A549 (cell line): ENCODE results near the gene IPO11. TPM values are rescaled to one million over a fixed set of nuclear protein-coding genes. Genes with fewer than 3 reads are reported as not detected.
"Not testable (repeated sequence)": the region's sequence is repeated elsewhere in the genome, so short reads cannot be mapped to it uniquely, and the experiment has no call there.

ENCODE experiments used
- ATAC-seq, 2 experiments: fragments of 200-7000 bp in 1 of 2; fragments of >200 bp in 1 of 2; cut with Nextera tagmentation in 1 of 2; cut with Tn5 transposase in 1 of 2; 3 replicates each; pipeline versions ENCODE4 v1.8.0 to v1.9.1; 2018 to 2020; ENCODE audit warnings: mild to moderate bottlenecking in 1 of 2, moderate library complexity in 1 of 2
- CTCF ChIA-PET: fragments of 300-600 bp; sonication (Branson Sonifier 250); formaldehyde crosslinking; extraction: SDS; loops from one replicate; lab custom pipeline; 2021; ENCODE audit warnings: antibody characterized with exemption, inconsistent platforms; lab: Yijun Ruan, JAX
- POLR2A ChIA-PET: fragments of 350-600 bp; formaldehyde crosslinking; extraction: SDS; loops from one replicate; lab custom pipeline; 2021; ENCODE audit warnings: antibody characterized with exemption, inconsistent platforms; lab: Yijun Ruan, JAX
- DNase-seq, 2 experiments: peaks; one replicate each; pipeline versions ENCODE4 v3.0.0 to v3.0.0-alpha.2; 2011 to 2016; ENCODE audit warnings: low read depth in 1 of 2, low spot score in 1 of 2
- FAIRE-seq: peaks from 2 replicates; lab custom pipeline; 2011; peaks lifted over from hg19 to GRCh38; lab: Jason Lieb, UNC
- H3K27ac ChIP-seq, 2 experiments: fragments of >200 bp; sonication (Bioruptor Twin); formaldehyde crosslinking; 3 replicates each; pipeline ENCODE4 v1.5.1; 2016 to 2017
- H3K4me1 ChIP-seq: fragments of >200 bp; sonication (Bioruptor Twin); formaldehyde crosslinking; 3 replicates; pipeline ENCODE4 v1.6.1; 2016
- H3K4me2 ChIP-seq: fragments of >200 bp; sonication (Bioruptor Twin); formaldehyde crosslinking; 3 replicates; pipeline ENCODE4 v1.6.1; 2016
- H3K4me3 ChIP-seq: fragments of >200 bp; sonication (Bioruptor Twin); formaldehyde crosslinking; 3 replicates; pipeline ENCODE4 v1.5.1; 2016
- H3K9me3 ChIP-seq: fragments of >200 bp; sonication (Bioruptor Twin); formaldehyde crosslinking; 3 replicates; pipeline ENCODE4 v1.6.1; 2016
- CEBPB ChIP-seq, 2 experiments: fragments of >200 bp in 1 of 2; sonication (Bioruptor Twin) in 1 of 2; formaldehyde crosslinking in 1 of 2; IDR thresholded peaks; 2 replicates each; pipeline ENCODE4 v1.6.1; 2012 to 2016
- CTCF ChIP-seq: fragments of >200 bp; sonication (Bioruptor Twin); formaldehyde crosslinking; IDR thresholded peaks from 3 replicates; pipeline ENCODE4 v1.5.1; 2016
- E2F6 ChIP-seq: IDR thresholded peaks from 2 replicates; pipeline ENCODE4 v1.6.1; 2012; ENCODE audit warnings: low read depth, borderline replicate concordance
- EHMT2 ChIP-seq: fragments of 200-600 bp; sonication (generic); IDR thresholded peaks from 2 replicates; pipeline ENCODE4 v1.6.1; 2016; ENCODE audit warnings: antibody characterized with exemption, low read depth, mild to moderate bottlenecking, moderate library complexity
- ESRRA ChIP-seq: fragments of 150-350 bp; IDR thresholded peaks from 2 replicates; pipeline ENCODE4 v1.6.1; 2014; ENCODE audit warnings: mild to moderate bottlenecking, low read length, borderline replicate concordance
- HOXA7 ChIP-seq: fragments of 250-450 bp; sonication (Bioruptor Pico); IDR thresholded peaks from 2 replicates; pipeline ENCODE4 v1.5.0; 2020; ENCODE audit warnings: mild to moderate bottlenecking, moderate library complexity
- JUNB ChIP-seq: fragments of >200 bp; sonication (Bioruptor Twin); formaldehyde crosslinking; IDR thresholded peaks from 2 replicates; pipeline ENCODE4 v1.6.1; 2016
- KDM5A ChIP-seq: fragments of 200-600 bp; sonication (generic); IDR thresholded peaks from 2 replicates; pipeline ENCODE4 v1.6.1; 2016; ENCODE audit warnings: antibody characterized with exemption, mild to moderate bottlenecking
- MYC ChIP-seq: IDR thresholded peaks from 2 replicates; pipeline ENCODE4 v1.6.1; 2012; ENCODE audit warnings: mild to moderate bottlenecking, inconsistent platforms, low read length, improper control_type of control experiment, borderline replicate concordance
- RAD21 ChIP-seq, 2 experiments: fragments of >200 bp in 1 of 2; sonication (Bioruptor Twin) in 1 of 2; formaldehyde crosslinking in 1 of 2; IDR thresholded peaks in 1 of 2; conservative IDR thresholded peaks in 1 of 2; 2 replicates in 1 of 2; 3 replicates in 1 of 2; pipeline ENCODE4 v1.6.1; 2012 to 2018; ENCODE audit warnings: inconsistent platforms in 1 of 2
- RCOR1 ChIP-seq: fragments of 150-350 bp; IDR thresholded peaks from 2 replicates; pipeline ENCODE4 v1.6.1; 2014; ENCODE audit warnings: antibody characterized with exemption, low read length, low read depth
- RNF2 ChIP-seq: fragments of 200-600 bp; sonication (generic); IDR thresholded peaks from 2 replicates; pipeline ENCODE4 v1.6.1; 2016; ENCODE audit warnings: low read depth, mild to moderate bottlenecking, antibody characterized with exemption, moderate library complexity, borderline replicate concordance
- WGBS: methylation state at CpG from one replicate; pipeline ENCODE4 v1.1.6; 2017; ENCODE audit errors: missing lambda C conversion rate; 5-methylcytosine and 5-hydroxymethylcytosine counted together
- polyA plus RNA-seq, 4 experiments: library from polyadenylated mRNA; depleted of rRNA in 3 of 4; stranded (reverse); fragments of >200 nt; fragmentation: RNase III in 1 of 4; extraction: RNeasy Plus Mini Kit Qiagen cat#74134 plus additional on column Dnase treatment in 1 of 4; gene quantifications; 2 replicates in 3 of 4; 3 replicates in 1 of 4; pipeline ENCODE4 v1.2.3, GENCODE V29; 2011 to 2017

IPO11 gene
- polyA plus RNA-seq, 2 of the 4 experiments (the other 2 are of a cell fraction), result 20.7 to 33.0 TPM

- Histone ChIP-seq H3K4me3 (no peak overlapping the region), H3K9me3 (peaks cover 5% of the 10 kb centered on the region; the same call in 1 of the 3 replicates), H3K4me1 (no peaks in the 10 kb centered on the region), H3K4me2 (no peak overlapping the region), H3K27ac (no peak overlapping the region)
- CTCF ChIA-PET, result no interaction called here
- FAIRE-seq (no peak), DNase-seq (no peak), ATAC-seq (no peak)
- POLR2A ChIA-PET, result interaction anchor here (0.6 kb wide), 1 partner anchor 577 kb away, joined by 3 read pairs; no protein-coding TSS in a partner anchor
- WGBS, result 64% methylated on average over 11 of the region's 11 CpGs
- TF ChIP-seq RNF2 (no peak), RCOR1 (no peak), EHMT2 (no peak), JUNB (no peak)
Observed at GRCh38 chr5:62653864-62654575, 241.5 kb downstream of the IPO11 start.

GRCh38 chr5:62657772-62658171 lies 245.2 kb downstream of the IPO11 start:
- CTCF ChIA-PET, H3K4me1 ChIP-seq, H3K27ac ChIP-seq, H3K9me3 ChIP-seq, H3K4me2 ChIP-seq, ATAC-seq, POLR2A ChIA-PET, FAIRE-seq, H3K4me3 ChIP-seq, DNase-seq: not testable (repeated sequence)

GRCh38 chr5:62661126-62661525 lies 248.6 kb downstream of the IPO11 start:
- Histone ChIP-seq H3K4me1 (no peaks in the 10 kb centered on the region), H3K4me3 (no peak overlapping the region), H3K4me2 (no peak overlapping the region), H3K9me3 (no peaks in the 10 kb centered on the region), H3K27ac (no peak overlapping the region)
- 42% methylated on average over 8 of the region's 8 CpGs for WGBS
- POLR2A ChIA-PET, result no interaction called here
- CTCF ChIA-PET, result interaction anchor here (1.0 to 1.1 kb wide), 2 partner anchors 10 to 201 kb away, joined by 3 read pairs; no protein-coding TSS in a partner anchor
- no peak for TF ChIP-seq RAD21 (conservative IDR thresholded peaks at IDR 0.05 in 1 of 2, IDR thresholded peaks at IDR 0.05 in 1 of 2)
- no peak for TF ChIP-seq CEBPB (IDR thresholded peaks at IDR 0.05)
- no peak for TF ChIP-seq MYC
- no peak for TF ChIP-seq HOXA7 (CRISPR knock-in tag)
- TF ChIP-seq RNF2, result no peak
- no peak for TF ChIP-seq KDM5A
- TF ChIP-seq CTCF, result no peak
- TF ChIP-seq RCOR1, result no peak
- ATAC-seq, result peak; percentile 19 to 45; a peak in 3 of 6 replicates
- FAIRE-seq, result no peak
- DNase-seq, result no peak

GRCh38 chr5:62662521-62662920 lies 250.0 kb downstream of the IPO11 start:
- Histone ChIP-seq H3K27ac (no peak overlapping the region), H3K4me1 (no peaks in the 10 kb centered on the region), H3K4me3 (no peak overlapping the region), H3K9me3 (no peaks in the 10 kb centered on the region), H3K4me2 (no peak overlapping the region)
- ChIA-PET POLR2A (no interaction called here), CTCF (no interaction called here)
- ATAC-seq (no peak), FAIRE-seq (no peak), DNase-seq (no peak)
- WGBS, result 27% methylated on average over 2 of the region's 2 CpGs
- TF ChIP-seq ESRRA (no peak), E2F6 (no peak)
